ENCODE data around the gene CHST6.

GRCh38 chr16:75445298-75445697 lies 49.9 kb downstream of the CHST6 start:
- TF ChIP-seq CTCF (IDR thresholded peaks at IDR 0.05; ENCODE audit: extremely low read depth in 1 of 2, insufficient read depth in 1 of 2, low read depth in 1 of 2, low read length in 2 of 2) (no peak), EZH2 (IDR thresholded peaks at IDR 0.05; ENCODE audit: borderline replicate concordance, low read depth, low read length, severe bottlenecking) (no peak), MYC (IDR thresholded peaks at IDR 0.05; ENCODE audit: low read depth, low read length) (no peak)
